Lower leg skin (tissue), 4 donors: ENCODE data around the gene TMEM184A. TPM values are rescaled to one million over a fixed set of nuclear protein-coding genes. Genes with fewer than 3 reads are reported as not detected.
A peak's percentile ranks its signal among the peaks of the same experiment; 100 is the strongest.
"Not testable (repeated sequence)": the region's sequence is repeated elsewhere in the genome, so short reads cannot be mapped to it uniquely, and the experiment has no call there.

Experiments used
- DNase-seq, 2 donors: peaks; one replicate each; pipeline ENCODE4 v3.0.0-alpha.2; 2019; ENCODE audit warnings: low spot score in 2 of 2
- H3K4me3 ChIP-seq: fragments of 200-600 bp; sonication (generic); 2 replicates; pipeline ENCODE4 v1.5.1; 2017; ENCODE audit warnings: mild to moderate bottlenecking, low read depth; ENCODE audit not compliant: poor library complexity, severe bottlenecking
- CTCF ChIP-seq, 3 donors: fragments of 450-650 bp; IDR thresholded peaks; one replicate each; pipeline ENCODE4 v1.5.1; 2016; ENCODE audit warnings: antibody characterized with exemption in 3 of 3, mild to moderate bottlenecking in 3 of 3, moderate library complexity in 2 of 3
- POLR2A ChIP-seq, 2 donors: fragments of 450-650 bp; IDR thresholded peaks; one replicate each; pipeline ENCODE4 v1.6.1; 2016 to 2017; ENCODE audit warnings: antibody characterized with exemption in 2 of 2, mild to moderate bottlenecking in 1 of 2, moderate library complexity in 1 of 2
- WGBS, 2 donors: methylation state at CpG; one replicate each; pipeline ENCODE4 v1.1.5; 2018; 5-methylcytosine and 5-hydroxymethylcytosine counted together
- intact Hi-C: fragments of 100-400 bp; cut with DNase I; formaldehyde crosslinking; loops from one replicate; pipeline ENCODE4 v1.15.0; 2023; ENCODE audit warnings: low total_unique reads
- total RNA-seq, 4 donors: library from RNA; depleted of rRNA; stranded (reverse); fragments of >200 nt; gene quantifications; one replicate each; pipeline ENCODE4 v1.1.0, GENCODE V29; 2016

The TMEM184A gene
- total RNA-seq, 4 donors from 2014 or later: 70.5 to 177 (median 119) TPM

DNA sequence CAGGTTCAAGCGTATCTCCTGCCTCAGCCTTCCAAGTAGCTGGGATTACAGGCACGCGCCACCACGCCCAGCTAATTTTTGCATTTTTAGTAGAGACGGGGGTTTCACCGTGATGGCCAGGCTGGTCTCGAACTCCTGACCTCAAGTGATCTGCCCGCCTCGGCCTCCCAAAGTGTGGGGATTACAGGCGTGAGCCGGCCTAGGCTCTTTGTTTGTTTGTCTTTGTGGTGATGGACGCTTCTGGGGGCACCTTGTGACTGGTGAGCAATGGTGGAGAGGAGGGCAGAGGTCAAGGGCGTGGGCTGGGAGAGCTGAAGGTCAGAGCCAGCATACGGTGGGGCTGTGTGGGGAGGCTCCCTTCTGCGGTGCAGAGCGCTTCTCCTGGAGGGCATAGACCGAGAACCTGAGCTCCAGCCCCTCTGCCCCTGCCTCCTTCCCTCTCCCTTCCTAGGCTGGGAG is 40.5 kb downstream of the TMEM184A start:
- 84 to 86% methylated on average over 17 of the region's 17 CpGs for WGBS, 2 donors
- TF ChIP-seq CTCF (IDR thresholded peaks at IDR 0.05): peak in 1 of 3 donors; percentile 39
- DNase-seq, H3K4me3 ChIP-seq, intact Hi-C loops: not testable (repeated sequence)

DNA sequence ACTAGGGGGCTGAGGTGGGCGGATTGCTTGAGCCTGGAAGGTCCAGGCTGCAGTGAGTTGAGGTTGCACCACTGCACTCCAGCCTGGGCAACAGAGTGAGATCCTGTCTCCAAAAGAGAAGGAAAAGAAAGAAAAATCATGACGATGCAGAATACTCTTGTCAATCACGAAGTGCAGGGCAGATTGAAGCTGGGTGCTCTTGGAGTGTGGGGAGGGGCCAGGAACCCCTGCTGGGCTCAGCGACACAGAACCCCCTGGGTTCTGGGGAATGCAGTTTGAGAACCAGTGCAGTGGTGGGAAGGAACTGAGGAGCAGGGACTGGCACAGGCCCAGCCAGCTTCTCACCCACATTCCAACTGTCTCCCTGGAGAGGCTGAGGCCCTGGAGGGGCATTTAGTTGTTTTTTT is 41.0 kb downstream of the TMEM184A start:
- WGBS, 2 donors: 66 to 72% methylated on average over 4 of the region's 4 CpGs
- intact Hi-C loops: no loop called here
- TF ChIP-seq CTCF (IDR thresholded peaks at IDR 0.05): no peak
- TF ChIP-seq POLR2A (IDR thresholded peaks at IDR 0.05): no peak
- no peak for DNase-seq
- H3K4me3 ChIP-seq: no peak overlapping the region

DNA sequence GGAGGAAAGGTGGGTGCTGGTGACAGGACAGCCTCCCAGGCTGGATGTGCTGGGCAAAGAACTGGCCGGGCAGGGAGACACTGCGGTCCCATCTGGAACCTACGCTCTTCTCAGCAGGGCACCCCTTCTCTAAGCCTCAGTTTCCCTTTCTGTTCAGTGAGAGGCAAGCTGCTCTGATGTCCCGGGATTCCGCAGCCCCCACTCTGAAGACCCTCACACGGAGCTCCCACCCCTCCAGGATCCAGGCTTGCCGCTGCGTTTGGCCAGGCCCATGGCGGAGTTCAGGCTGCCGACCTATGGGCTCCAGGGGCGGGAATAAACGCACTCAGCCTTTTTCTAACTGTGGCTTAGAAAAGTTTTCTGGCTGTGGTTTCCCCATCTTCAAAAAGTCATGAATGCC is 41.6 kb downstream of the TMEM184A start:
- DNase-seq: no peak
- no peak for TF ChIP-seq POLR2A (IDR thresholded peaks at IDR 0.05)
- TF ChIP-seq CTCF (IDR thresholded peaks at IDR 0.05): no peak
- WGBS, 2 donors: 82 to 83% methylated on average over 12 of the region's 12 CpGs
- H3K4me3 ChIP-seq: no peak overlapping the region
- intact Hi-C loops: no loop called here

GRCh38 chr7:1513657-1514095 is 42.3 kb downstream of the TMEM184A start:
- 26 to 37% methylated on average over 18 to 20 of the region's 20 CpGs for WGBS, 2 donors
- peak; percentile 47 to 91 for DNase-seq
- intact Hi-C loops: no loop called here
- TF ChIP-seq POLR2A (IDR thresholded peaks at IDR 0.05): no peak
- TF ChIP-seq CTCF (IDR thresholded peaks at IDR 0.05): no peak
- no peak overlapping the region for H3K4me3 ChIP-seq

- TF ChIP-seq POLR2A (IDR thresholded peaks at IDR 0.05) (no peak), CTCF (IDR thresholded peaks at IDR 0.05) (no peak)
- 32 to 46% methylated on average over 32 to 35 of the region's 35 CpGs for WGBS, 2 donors
- no peak overlapping the region for H3K4me3 ChIP-seq
- peak; percentile 82 to 94 for DNase-seq
- intact Hi-C loops: no loop called here
Measured at GRCh38 chr7:1512781-1513656, 43.0 kb downstream of the TMEM184A start.
